ENCODE data around the gene TP53RK.

Gene TP53RK

DNA sequence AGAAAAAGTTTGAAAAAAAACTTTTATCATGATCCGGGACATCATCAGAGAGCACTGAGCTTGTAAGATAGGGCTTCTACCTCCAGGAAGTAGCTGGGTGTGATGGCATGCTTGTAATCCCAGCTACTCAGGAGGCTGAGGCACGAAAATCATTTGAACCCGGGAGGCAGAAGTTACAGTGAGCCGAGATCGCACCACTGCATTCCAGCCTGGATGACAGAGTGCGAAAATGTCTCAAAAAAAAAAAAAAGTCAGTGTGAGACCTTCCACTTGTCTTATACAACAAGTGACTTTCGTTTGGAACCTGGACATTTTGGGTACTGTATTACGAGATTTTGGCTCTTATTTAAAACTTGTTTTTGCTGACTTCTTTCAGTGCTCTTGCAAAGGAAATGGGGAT, 32.1 kb downstream of the TP53RK start:
- no peak for DNase-seq

GRCh38 chr20:46652699-46653098, 36.5 kb downstream of the TP53RK start:
- no peak for DNase-seq

DNA sequence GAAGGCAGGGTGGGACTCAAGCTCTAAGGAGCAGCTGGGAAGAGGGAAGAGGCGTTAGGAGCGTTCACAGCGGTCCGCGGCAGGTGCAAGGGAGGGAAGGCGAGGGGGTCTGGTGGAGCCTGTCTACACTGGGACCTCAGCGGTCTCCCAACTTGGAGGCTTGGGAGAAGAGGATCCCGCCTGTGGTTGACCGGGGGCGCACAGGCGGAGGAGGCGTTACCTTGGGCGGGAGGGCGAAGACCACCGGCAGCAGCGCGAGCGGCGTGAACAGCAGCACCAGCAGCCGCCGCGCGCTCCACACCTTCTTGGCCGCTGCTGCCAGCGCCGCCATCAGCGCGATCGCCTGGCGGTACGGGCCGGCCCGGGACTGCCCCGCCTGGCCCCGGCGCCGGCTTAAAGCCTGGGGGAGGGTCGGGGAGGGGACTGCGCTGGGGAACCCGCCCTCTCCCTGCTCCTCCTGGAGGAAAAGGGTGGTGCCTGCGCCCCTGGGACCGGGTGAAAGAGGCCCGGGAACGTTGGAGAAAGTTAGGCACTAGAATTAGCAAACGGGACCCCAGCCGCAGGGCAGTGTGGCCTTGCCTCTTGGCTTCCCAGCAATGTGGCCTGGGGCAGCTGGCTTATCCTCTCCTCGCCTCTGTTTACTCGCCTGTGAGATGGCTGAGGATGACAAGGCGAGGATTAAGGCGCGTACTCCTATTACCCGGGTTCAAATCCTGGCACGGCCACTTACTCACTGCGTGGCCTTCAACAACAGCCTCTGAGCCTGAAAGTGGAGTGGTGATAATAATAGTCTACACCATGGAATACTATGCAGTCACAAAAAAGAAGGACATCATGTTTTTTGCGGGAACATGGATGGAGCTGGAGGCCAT, 37.9 kb downstream of the TP53RK start, which contains the start of gene SLC13A3:
SLC13A3 (minus strand) TSS at position 369 of the 872 bp plus-strand sequence; CDS start at position 331, 38 bp downstream.
- no peak for DNase-seq

DNA sequence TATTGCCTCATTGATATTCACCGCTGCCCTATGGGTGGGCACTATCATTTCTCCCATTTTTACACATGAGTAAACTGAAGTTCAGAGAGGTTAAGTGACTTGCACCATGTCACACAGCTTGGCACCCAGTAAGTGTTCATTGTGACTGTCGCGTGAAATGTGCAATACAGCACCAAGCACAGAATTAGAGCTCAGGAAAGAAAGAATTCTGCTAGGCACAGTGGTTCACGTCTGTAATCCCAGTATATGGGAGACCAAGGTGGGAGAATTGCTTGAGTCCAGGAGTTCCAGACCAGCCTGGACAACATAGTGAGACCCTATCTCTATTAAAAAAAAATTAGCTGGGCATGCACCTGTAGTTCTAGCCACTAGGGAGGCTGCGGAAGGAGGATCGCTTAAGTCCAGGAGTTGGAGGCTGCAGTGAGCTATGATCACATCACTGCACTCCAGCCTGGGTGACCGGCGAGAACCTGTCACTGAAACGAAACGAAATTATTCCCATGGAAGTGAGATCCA, 38.6 kb downstream of the TP53RK start:
- no peak for DNase-seq

DNA sequence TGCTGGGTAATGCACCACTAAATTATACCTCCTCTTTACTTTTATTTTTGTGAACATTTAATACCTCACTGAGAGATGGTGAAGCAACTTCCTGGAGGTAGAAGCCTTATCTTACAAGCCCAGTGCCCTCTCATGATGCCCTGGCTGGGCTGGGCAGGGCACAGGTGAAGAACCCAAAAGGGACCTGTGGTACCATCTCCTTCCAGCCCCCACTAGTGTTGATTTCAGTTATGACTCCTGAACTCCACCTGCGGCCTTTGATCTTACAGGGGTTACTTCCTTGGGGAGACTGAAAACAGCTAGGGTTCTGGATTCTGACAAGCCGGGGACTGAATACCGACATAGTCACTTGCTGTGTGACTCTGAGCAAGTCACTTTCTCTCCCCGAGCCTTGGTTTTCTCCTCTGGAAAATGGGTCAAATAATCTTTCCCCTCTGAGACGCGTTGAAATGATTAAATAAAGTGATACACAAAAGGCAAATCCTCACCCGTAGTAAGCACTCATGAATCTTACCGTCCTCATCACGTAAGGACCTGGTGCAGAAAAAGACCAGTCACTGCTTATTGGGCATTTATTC, 39.2 kb downstream of the TP53RK start:
- DNase-seq, result no peak

DNA sequence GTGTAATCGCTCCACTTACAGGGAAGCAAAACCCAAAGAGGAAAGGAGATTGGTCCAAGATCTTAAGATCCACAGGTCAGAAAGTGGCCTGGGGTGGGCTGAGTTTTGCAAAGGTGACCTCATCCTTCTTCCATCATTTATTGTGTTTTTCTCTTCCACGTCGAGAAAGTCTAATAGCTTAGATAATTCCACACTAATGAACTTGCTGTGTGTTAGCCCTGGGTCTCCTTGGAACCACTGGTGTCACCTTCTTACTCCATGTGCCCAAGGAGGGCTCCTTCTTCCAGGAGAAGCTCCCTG, 39.6 kb downstream of the TP53RK start:
- no peak for DNase-seq

DNA sequence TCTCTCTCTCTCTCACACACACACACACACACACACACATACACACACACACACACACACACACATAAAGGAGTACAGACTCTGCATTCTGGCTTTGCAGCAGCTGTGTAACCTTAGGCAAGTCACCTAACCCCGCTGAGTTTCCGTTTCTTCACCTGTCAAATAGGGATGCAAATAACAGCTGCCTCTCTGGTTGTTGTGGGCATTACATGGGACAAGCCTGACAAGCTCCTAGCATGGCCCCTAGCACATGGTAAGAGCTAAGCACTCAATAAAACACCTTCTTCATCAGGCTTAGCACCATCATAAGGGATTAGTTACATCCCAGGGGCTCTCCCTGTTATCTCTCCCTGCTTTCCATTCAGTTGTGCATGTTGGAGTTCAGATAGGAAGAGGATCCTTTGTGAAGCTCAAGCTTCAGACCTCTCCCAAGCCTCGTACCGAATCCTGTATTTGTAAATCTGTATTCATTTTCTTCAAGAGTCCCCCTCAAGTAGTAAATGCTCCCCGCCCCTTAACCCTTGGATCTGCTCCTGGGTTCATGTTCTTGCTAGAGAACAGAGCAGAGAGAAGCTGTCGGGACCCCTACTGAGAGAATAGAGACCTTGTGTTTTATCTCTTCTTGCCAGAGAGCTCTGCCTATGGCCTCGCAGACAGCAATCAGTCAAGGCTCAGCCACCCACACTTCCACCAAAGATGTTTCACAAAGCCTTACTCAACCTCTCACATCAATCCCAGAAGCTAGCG, 40.2 kb downstream of the TP53RK start:
- DNase-seq, result no peak

- DNase-seq, result no peak
Observed at GRCh38 chr20:46647469-46647868, 41.8 kb downstream of the TP53RK start.

- DNase-seq, result no peak
Observed at GRCh38 chr20:46646659-46647380, 42.4 kb downstream of the TP53RK start.

GRCh38 chr20:46646122-46646521, 43.1 kb downstream of the TP53RK start:
- DNase-seq, result no peak

- DNase-seq, result no peak
Observed at GRCh38 chr20:46644733-46645132, 44.5 kb downstream of the TP53RK start.

GRCh38 chr20:46644160-46644559, 45.1 kb downstream of the TP53RK start:
- no peak for DNase-seq

- no peak for DNase-seq
Observed at GRCh38 chr20:46642969-46643343, 46.3 kb downstream of the TP53RK start.

GRCh38 chr20:46642265-46642968, 46.8 kb downstream of the TP53RK start:
- DNase-seq, result no peak

GRCh38 chr20:46641424-46641823, 47.8 kb downstream of the TP53RK start:
- DNase-seq, result no peak

DNA sequence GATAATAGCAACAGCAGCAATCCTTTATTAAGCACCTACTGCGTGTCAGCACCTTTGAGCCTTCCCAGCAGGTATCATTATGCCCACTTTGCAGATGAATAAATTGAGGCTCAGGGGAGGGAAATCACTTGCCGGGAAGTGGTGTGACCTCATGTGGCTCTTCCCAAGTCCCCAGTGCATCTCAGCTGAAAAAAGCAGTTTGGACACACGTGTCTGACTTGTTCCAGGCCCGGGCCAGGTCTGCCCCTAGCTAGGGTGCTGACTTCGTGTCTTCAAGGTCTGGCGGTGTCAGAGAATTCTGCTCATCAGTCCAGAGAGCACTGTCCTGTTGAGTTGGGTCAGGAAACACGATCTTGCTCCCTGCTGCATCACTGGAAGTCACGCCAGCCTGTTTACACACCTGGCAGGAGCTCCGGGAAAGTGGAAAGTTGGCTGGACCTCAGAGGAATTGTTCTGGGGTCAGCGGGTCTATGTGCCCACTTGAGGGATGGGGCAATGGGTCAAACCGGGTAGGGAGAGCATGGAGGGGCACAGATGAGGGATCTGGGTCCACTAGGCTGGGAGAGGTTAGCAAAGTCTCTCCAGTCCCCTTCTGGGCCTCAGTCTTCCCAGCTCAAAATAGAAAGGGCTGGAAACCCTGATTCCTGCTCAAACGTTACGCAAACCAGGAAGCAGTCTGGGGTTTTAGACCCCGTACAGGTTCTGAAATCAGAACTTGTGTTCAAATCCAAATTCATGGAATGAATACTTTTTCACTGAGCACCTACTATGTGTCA, 48.5 kb downstream of the TP53RK start:
- no peak for DNase-seq

DNA sequence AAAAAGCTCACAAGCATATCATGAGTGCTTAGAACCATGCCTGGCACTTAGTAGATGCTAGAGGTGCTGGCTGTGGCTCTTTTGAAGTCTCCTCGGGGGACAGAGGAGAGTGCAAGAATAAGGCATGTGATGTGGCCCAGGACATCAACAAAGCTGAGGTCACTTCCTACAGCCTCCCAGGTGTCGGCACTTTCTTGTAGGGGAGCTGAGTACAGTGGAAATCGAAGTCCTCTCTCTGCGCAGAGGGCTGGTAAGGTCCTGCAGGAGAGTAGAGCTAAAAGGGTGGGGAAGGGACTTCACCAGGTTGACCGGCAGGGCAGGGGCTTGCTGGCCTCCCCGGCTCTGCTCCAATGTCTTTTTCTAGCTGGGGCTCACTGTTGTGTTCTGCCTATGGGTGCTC, 49.2 kb downstream of the TP53RK start:
- no peak for DNase-seq

- DNase-seq, result no peak
Observed at GRCh38 chr20:46639587-46639986, 49.7 kb downstream of the TP53RK start.

DNA sequence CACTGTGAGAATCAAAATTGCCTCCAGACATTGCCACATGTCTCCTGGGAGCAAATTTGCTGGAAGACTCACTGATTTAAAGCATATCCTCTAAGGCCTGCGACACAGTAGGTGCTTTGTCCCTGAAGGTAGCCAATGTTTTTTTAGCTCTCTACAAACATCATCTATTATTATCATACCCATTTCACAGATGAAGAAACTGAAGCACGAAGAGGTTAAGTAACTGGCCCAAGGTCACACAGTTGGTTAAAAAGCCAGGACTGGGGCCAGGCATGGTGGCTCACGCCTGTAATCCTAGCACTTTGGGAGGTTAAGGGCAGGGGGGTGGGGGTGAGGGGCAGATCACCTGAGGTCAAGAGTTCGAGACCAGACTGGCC, 50.4 kb downstream of the TP53RK start:
- no peak for DNase-seq

DNA sequence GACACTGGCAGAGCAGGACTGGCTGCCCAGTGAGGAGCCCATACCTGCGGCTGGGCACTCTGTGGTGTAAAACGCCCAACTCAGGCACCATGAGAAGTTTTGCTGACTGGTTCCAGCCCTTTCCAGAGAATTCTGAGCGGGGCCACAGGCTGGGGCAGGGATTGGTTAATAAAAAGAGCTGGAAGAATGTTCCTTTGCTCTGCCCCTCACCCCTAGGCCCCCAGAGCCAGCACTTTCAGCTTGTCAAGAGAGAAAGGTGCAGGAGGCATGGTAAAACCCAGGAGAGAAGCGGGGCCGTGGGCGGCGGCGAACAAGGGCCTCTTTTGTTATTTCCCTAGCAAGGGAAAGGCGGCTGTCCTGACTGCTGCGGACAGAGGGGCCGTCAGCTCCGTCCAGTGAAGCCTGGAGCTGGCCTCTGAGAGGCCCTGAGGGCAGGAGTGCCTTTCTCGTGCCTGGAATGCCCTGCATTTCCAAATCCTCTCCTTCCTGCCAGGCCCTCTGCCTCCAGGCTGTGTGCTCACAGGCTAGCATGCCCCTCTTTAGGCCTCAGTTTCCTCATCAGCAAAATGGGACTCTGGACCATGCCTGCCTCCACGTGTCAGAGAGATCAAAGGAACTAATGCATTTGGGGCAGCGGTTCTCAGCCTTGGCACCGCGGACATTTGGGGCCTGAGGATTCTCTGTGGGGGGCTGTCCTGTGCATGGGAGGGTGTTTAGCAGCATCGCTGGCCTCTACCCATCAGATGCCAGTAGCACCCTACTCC, 50.9 kb downstream of the TP53RK start:
- DNase-seq, result no peak
